IPS-15b (cell line): ENCODE results near the gene SLC22A31.
"Not testable (repeated sequence)": the region's sequence is repeated elsewhere in the genome, so short reads cannot be mapped to it uniquely, and the experiment has no call there.

Experiments
- H3K27me3 ChIP-seq: one replicate; pipeline ENCODE4 v1.6.1; 2013; ENCODE audit warnings: low read length; ENCODE audit not compliant: control insufficient read depth, insufficient read depth
- H3K36me3 ChIP-seq: one replicate; pipeline ENCODE4 v1.6.1; 2013; ENCODE audit warnings: low read length; ENCODE audit not compliant: control insufficient read depth, insufficient read depth
- H3K4me1 ChIP-seq: one replicate; pipeline ENCODE4 v1.6.1; 2013; ENCODE audit warnings: mild to moderate bottlenecking, low read length; ENCODE audit not compliant: control insufficient read depth, insufficient read depth
- H3K4me3 ChIP-seq: one replicate; pipeline ENCODE4 v1.5.1; 2013; ENCODE audit warnings: low read depth, low read length
- H3K9ac ChIP-seq: one replicate; pipeline ENCODE4 v1.6.1; 2013; ENCODE audit warnings: low read depth, mild to moderate bottlenecking, low read length
- H3K9me3 ChIP-seq: one replicate; pipeline ENCODE4 v1.6.1; 2013; ENCODE audit warnings: mild to moderate bottlenecking, low read length; ENCODE audit not compliant: control insufficient read depth, insufficient read depth

Gene SLC22A31

DNA sequence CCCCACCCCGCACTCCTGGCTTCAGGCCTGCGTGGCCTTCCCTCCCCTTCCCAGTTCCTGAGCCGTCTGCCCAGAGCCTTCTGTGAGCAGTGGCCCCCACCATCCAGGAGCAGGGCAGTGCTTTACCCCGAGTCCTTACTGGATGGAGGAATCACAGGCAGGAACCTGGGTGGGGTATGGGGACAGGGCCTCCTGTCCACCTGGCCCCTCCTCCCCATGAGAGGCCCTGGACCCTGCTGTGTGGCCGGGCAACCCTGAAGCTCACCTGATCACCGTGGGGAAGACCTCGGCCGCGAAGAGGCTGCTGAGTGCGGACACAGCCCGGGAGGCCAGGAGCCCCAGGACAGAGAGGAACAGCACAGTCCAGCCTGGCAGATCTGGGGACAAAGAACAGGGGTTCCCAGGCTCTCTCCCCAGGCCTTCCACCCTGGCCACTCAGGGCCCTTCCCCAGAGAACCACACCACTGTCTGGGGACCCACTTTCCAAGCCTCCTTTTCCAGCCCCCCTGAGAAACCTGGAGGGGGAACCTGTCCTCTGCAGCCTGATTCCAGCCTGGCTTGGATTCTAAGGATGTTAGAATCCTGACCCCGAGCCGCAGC, 3.2 kb downstream of the SLC22A31 start:
- H3K9me3 ChIP-seq = no peaks in the 10 kb centered on the region
- peaks cover 12% of the 10 kb centered on the region for H3K27me3 ChIP-seq
- no peaks in the 10 kb centered on the region for H3K4me1 ChIP-seq
- H3K4me3 ChIP-seq = no peak overlapping the region
- peaks cover 4% of the 10 kb centered on the region for H3K36me3 ChIP-seq
- H3K9ac ChIP-seq = no peak overlapping the region

DNA sequence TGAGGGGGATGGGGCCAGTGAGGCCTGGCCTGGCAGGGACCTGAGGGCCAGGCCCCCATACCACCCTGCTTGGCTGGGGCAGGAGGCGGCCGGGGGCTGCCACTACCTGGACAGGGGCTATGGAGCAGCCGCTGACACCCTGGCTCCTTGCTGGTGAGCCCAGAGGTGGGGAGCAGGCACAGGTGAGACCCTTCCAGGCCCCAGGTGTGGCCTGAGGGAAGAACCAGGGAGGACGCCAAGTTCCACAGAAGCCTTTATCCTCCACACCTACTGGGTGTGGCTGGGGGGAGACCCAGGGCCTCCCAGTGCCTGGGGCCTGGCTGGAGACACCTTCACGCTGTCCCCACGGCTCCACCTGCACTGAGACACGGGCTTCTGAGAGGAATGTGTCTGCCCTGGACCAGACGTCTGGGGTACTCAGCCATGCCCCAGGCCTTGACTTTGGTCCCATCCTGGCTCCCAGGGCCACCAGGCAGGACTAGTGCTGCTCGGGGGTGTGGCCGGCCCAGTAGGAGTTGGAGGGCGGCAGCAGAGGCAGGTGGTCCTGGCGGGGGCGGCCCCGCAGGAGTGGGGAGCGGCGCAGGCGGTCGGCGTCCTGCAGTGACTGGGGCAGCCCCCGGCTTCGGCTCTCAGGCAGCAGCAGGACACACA, 4.7 kb downstream of the SLC22A31 start:
- Histone ChIP-seq H3K9ac (no peak overlapping the region), H3K4me3 (no peak overlapping the region), H3K9me3 (peaks cover 3% of the 10 kb centered on the region), H3K27me3 (peaks cover 13% of the 10 kb centered on the region), H3K4me1 (no peaks in the 10 kb centered on the region), H3K36me3 (peaks cover 4% of the 10 kb centered on the region)

DNA sequence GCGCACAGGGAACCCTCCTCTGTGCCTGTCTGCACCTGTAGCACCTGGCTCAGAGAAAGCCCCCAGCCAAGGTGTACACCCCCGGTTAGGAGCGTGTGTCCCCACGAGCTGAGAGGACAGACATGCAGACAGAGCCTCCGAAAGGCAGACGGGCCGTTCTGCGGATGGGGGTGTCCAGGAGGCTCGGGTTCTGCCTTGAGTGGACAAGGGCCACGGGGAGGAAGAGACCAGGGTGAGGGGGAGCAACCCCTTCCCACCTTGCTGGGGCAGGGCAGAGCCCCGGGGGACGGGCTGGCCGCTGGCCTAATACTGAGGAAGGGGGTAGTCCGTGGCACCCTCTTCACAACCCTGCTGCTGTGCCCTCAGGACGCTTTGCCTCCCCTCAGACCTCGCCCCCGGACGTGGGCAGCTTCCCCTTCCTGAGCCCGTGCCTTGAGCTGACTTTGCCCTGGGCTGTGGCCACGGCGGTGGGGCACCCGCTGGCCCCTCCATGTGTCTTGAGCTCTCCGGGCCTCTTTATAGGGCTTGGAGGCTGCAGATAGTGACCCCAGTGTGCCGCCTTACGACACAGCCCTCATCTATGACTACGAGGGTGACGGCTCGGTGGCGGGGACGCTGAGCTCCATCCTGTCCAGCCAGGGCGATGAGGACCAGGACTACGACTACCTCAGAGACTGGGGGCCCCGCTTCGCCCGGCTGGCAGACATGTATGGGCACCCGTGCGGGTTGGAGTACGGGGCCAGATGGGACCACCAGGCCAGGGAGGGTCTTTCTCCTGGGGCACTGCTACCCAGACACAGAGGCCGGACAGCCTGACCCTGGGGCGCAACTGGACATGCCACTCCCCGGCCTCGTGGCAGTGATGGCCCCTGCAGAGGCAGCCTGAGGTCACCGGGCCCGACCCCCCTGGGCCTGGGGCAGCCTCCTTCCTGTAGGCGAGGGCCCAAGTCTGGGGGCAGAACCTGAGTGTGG, 5.7 kb downstream of the SLC22A31 start:
- H3K4me1 ChIP-seq = no peaks in the 10 kb centered on the region
- peaks cover 3% of the 10 kb centered on the region for H3K9me3 ChIP-seq
- H3K9ac ChIP-seq = no peak overlapping the region
- H3K27me3 ChIP-seq = peaks cover 7% of the 10 kb centered on the region
- peaks cover 4% of the 10 kb centered on the region for H3K36me3 ChIP-seq
- no peak overlapping the region for H3K4me3 ChIP-seq

DNA sequence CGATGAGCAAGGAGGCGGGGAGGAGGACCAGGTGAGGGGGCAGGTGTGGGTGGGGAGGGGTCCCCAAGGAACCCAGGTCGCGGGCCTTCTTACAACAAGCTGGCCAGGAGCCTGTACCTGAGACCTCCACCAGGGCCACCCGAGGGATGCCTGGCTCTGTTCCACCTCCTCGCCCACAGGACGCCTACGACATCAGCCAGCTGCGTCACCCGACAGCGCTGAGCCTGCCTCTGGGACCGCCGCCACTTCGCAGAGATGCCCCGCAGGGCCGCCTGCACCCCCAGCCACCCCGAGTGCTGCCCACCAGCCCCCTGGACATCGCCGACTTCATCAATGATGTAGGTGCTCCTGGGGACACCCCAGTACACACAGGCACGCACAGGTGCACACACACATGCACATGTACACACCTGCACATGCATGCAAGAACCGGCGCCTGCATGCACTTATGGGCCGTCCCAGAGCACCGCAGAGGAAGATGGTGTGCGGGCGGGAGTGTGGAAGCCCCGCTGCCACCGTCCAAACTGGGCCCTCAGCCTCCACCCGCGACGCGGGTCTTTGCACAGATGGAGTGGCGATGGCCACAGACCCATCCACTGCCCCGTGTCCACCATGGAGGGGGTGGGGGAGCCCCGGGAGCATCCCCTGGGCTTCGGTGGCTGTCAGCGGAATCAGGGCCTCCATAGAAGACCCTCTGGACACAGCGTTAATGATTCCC, 6.6 kb downstream of the SLC22A31 start:
- Histone ChIP-seq H3K4me3 (peak overlapping the region; percentile 22), H3K36me3 (peaks cover 4% of the 10 kb centered on the region), H3K9ac (no peak overlapping the region), H3K9me3 (peaks cover 3% of the 10 kb centered on the region), H3K4me1 (no peaks in the 10 kb centered on the region), H3K27me3 (peaks cover 7% of the 10 kb centered on the region)

DNA sequence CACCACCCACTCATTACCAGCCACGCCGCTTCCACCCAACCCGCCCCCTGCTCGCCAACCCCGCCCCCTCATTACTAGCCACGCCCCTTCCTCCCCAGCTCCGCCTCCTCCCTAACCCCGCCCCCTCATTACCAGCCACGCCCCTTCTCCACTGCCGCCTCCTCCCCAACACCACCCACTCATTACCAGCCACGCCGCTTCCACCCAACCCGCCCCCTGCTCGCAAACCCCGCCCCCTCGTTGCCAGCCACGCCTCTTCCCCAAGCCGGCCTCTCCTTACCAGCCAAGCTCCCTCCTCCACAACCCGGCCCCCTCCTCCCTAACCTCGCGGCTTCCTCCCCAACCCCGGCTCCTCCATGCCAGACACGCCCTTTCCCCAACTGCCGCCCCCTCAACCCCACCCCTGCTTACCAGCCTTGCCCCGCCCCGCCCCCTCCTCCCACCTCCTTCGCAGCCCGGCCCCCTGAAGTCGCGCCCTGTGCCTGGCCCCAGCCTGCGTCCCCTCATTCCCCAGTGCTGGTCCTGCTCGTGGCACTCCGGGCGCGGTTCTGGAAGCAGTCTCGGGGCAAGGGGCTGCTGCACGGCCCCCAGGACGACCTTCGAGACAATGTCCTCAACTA, 7.3 kb downstream of the SLC22A31 start:
- Histone ChIP-seq H3K4me3 (peak overlapping the region; percentile 22), H3K9ac (no peak overlapping the region), H3K27me3 (peaks cover 7% of the 10 kb centered on the region), H3K36me3 (no peaks in the 10 kb centered on the region), H3K9me3 (peaks cover 3% of the 10 kb centered on the region), H3K4me1 (no peaks in the 10 kb centered on the region)

DNA sequence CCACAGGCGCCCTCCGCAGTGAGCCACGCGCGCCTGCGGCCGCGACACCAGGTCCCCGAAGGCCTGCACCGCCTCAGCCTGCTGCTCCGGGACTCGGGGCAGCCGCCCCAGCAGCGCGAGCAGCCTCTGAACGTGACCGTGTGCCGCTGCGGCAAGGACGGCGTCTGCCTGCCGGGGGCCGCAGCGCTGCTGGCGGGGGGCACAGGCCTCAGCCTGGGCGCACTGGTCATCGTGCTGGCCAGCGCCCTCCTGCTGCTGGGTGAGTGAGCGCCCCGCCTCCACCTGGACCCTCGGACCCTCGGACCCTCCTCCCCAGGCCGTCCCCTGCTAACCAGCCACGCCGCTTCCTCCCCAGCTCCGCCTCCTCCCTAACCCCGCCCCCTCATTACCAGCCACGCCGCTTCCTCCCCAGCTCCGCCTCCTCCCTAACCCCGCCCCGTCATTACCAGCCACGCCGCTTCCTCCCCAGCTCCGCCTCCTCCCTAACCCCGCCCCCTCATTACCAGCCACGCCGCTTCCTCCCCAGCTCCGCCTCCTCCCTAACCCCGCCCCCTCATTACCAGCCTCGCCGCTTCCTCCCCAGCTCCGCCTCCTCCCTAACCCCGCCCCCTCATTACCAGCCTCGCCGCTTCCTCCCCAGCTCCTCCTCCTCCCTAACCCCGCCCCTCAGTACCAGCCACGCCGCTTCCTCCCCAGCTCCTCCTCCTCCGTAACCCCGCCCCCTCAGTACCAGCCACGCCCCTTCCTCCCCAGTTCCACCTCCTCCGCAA, 8.0 kb downstream of the SLC22A31 start:
- H3K9me3 ChIP-seq, H3K36me3 ChIP-seq, H3K9ac ChIP-seq, H3K27me3 ChIP-seq, H3K4me1 ChIP-seq: not testable (repeated sequence)
- H3K4me3 ChIP-seq = peak overlapping the region; percentile 52

DNA sequence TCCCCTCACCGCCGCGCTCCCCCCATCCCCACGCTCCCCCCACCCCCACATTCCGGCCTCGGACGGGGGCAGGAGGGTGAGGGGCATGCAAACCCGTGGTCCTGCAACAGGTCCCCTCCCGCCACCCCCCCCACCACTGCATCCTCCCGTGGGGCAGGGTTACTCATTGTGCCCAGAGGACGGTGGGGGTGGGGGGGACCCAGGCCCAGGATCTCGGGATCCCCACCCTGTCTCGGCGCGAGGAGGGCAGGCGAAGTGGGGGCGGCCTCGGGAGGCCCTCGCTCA, 8.5 kb downstream of the SLC22A31 start:
- no peaks in the 10 kb centered on the region for H3K36me3 ChIP-seq
- H3K9me3 ChIP-seq = peaks cover 3% of the 10 kb centered on the region
- peaks cover 7% of the 10 kb centered on the region for H3K27me3 ChIP-seq
- no peak overlapping the region for H3K9ac ChIP-seq
- no peaks in the 10 kb centered on the region for H3K4me1 ChIP-seq
- peak overlapping the region; percentile 52 for H3K4me3 ChIP-seq

DNA sequence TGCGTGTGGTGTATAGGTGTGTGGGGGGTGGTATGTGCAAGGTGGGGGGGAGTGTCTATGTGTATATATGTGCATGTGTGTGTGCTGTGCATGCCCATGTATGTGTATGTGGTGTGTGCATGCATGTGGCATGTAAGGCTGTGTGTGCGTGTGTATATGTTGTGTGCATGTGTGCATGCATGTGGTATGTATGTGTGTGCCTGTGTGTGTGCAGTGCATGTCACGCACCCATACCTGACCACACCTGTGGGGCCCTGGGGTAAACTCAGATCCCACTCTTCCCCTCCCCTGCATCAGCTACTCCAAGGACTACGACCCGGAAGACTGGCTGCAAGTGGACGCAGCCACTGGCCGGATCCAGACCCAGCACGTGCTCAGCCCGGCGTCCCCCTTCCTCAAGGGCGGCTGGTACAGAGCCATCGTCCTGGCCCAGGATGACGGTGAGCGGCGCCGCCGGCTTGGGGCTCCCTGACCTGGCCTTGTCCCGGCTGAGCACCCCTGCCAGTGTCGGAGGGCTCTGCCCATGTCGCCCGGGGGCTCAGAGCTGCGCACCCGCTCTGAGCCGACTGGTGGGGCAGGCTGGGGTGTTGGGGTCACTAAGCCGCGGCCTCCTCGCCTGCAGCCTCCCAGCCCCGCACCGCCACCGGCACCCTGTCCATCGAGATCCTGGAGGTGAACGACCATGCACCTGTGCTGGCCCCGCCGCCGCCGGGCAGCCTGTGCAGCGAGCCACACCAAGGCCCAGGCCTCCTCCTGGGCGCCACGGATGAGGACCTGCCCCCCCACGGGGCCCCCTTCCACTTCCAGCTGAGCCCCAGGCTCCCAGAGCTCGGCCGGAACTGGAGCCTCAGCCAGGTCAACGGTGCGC, 9.1 kb downstream of the SLC22A31 start:
- no peaks in the 10 kb centered on the region for H3K36me3 ChIP-seq
- no peak overlapping the region for H3K9ac ChIP-seq
- H3K4me3 ChIP-seq = no peak overlapping the region
- peaks cover 3% of the 10 kb centered on the region for H3K9me3 ChIP-seq
- no peaks in the 10 kb centered on the region for H3K4me1 ChIP-seq
- H3K27me3 ChIP-seq = peaks cover 7% of the 10 kb centered on the region

DNA sequence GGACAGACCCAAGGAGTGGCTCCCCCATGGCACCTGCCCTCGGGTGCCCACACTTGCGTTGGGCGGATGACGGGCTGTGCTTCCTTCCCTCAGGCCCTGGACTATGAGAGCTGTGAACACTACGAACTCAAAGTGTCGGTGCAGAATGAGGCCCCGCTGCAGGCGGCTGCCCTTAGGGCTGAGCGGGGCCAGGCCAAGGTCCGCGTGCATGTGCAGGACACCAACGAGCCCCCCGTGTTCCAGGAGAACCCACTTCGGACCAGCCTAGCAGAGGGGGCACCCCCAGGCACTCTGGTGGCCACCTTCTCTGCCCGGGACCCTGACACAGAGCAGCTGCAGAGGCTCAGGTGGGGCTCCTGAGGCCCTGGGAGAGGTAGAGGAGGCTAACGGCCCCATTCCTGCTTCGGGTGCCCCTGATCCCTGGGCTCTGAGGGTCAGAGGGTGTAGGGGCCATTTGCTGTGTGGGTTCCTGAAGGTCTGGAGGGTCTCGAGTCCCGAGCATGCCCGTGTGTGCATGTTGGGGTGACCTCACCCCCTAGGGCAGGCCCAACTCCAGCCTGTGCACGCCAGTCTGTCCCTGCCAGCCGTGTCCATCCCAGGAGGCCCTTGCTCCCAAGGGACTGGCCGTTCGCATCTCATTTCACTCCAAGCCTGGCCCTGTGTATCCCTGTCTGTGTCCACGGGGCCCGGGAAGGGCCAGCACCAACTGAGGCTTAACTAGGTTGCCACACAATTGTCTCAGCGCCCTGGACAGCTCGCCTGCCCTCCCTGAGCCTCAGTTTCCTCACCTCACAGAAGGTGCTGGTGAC, 10.0 kb downstream of the SLC22A31 start:
- Histone ChIP-seq H3K4me1 (no peaks in the 10 kb centered on the region), H3K27me3 (peaks cover 7% of the 10 kb centered on the region), H3K36me3 (no peaks in the 10 kb centered on the region), H3K9me3 (peaks cover 3% of the 10 kb centered on the region), H3K4me3 (no peak overlapping the region), H3K9ac (no peak overlapping the region)
